Stomach (tissue), 9 donors: ENCODE measurements around the gene SPATA31E1. TPM values are rescaled to one million over a fixed set of nuclear protein-coding genes. Genes with fewer than 3 reads are reported as not detected.
"Not testable (repeated sequence)": the region's sequence is repeated elsewhere in the genome, so short reads cannot be mapped to it uniquely, and the experiment has no call there.

Experiments
- DNase-seq, 2 donors: peaks; one replicate each; pipeline versions ENCODE4 v3.0.0 to v3.0.0-alpha.2; 2013 to 2019
- H3K27ac ChIP-seq, 5 donors: fragments of 200-600 bp in 4 of 5; sonication (generic) in 4 of 5; one replicate each; pipeline ENCODE4 v1.5.1; 2013 to 2019; ENCODE audit warnings: mild to moderate bottlenecking in 1 of 5, moderate library complexity in 1 of 5
- H3K27me3 ChIP-seq, 3 donors: fragments of 200-600 bp; sonication (generic); one replicate each; pipeline ENCODE4 v1.5.1; 2017 to 2019; ENCODE audit warnings: mixed run types in 1 of 3
- H3K36me3 ChIP-seq, 4 donors: fragments of 200-600 bp; sonication (generic); 1 replicate in 3 of 4; 2 replicates in 1 of 4; pipeline ENCODE4 v1.5.1; 2016 to 2019
- H3K4me1 ChIP-seq, 4 donors: fragments of 200-600 bp; sonication (generic); one replicate each; pipeline ENCODE4 v1.5.1; 2016 to 2019
- H3K4me3 ChIP-seq, 4 donors: fragments of 200-600 bp; sonication (generic) in 3 of 4; one replicate each; pipeline ENCODE4 v1.5.1; 2016 to 2019; ENCODE audit warnings: mild to moderate bottlenecking in 1 of 4
- H3K9me3 ChIP-seq, 4 donors: fragments of 200-600 bp; sonication (generic); one replicate each; pipeline ENCODE4 v1.5.1; 2016 to 2019
- EP300 ChIP-seq: sonication (generic); formaldehyde crosslinking; IDR thresholded peaks from one replicate; pipeline ENCODE4 v1.6.1; 2017; ENCODE audit warnings: antibody characterized with exemption
- POLR2A ChIP-seq, 4 donors: fragments of 450-650 bp; IDR thresholded peaks; one replicate each; pipeline ENCODE4 v1.6.1; 2016; ENCODE audit warnings: antibody characterized with exemption in 4 of 4, control low read depth in 2 of 4, mild to moderate bottlenecking in 1 of 4, moderate library complexity in 1 of 4
- POLR2AphosphoS5 ChIP-seq, 3 donors: sonication (generic); formaldehyde crosslinking; IDR thresholded peaks; one replicate each; pipeline ENCODE4 v1.6.1; 2016; ENCODE audit warnings: antibody characterized with exemption in 3 of 3
- WGBS, 5 donors: extraction: QIAGEN DNeasy Blood & Tissue Kit in 3 of 5; methylation state at CpG; one replicate each; pipeline versions ENCODE4 v1.1.5 to v1.1.7; 2013 to 2018; 5-methylcytosine and 5-hydroxymethylcytosine counted together
- intact Hi-C: fragments of 100-400 bp; cut with DNase I; formaldehyde crosslinking; loops from one replicate; pipeline ENCODE4 v1.15.1; 2023; ENCODE audit warnings: low total_unique reads
- polyA plus RNA-seq, 3 donors: library from polyadenylated mRNA; stranded (reverse); fragments of 200-250 nt; gene quantifications; one replicate each; pipeline ENCODE4 v1.2.3, GENCODE V29; 2013
- total RNA-seq, 5 donors: library from RNA; depleted of rRNA; stranded (reverse); fragments of >200 nt; gene quantifications; one replicate each; pipeline versions ENCODE4 v1.1.0 to v1.2.3, GENCODE V29; 2014 to 2016
- TF ChIP-seq, protein P1 (sequence below), 7 experiments: fragments of 450-650 bp in 4 of 7; fragments of 200-600 bp in 3 of 7; sonication (generic) in 3 of 7; IDR thresholded peaks; one replicate each; pipeline ENCODE4 v1.5.1; 2016 to 2019; ENCODE audit warnings: antibody characterized with exemption in 7 of 7, control low read depth in 2 of 7, mild to moderate bottlenecking in 1 of 7
- donor health status: healthy with polysubstance abuse.
- donor health status: Bipolar disorder and iron deficiency.
- donor health status: healthy.

Gene SPATA31E1
- total and polyA plus RNA-seq, 8 donors: not detected

GRCh38 chr9:87850391-87850790 lies 32.3 kb upstream of the SPATA31E1 start:
- WGBS, 5 donors: 56 to 76% (median 69%) methylated on average over 4 of the region's 4 CpGs

DNA sequence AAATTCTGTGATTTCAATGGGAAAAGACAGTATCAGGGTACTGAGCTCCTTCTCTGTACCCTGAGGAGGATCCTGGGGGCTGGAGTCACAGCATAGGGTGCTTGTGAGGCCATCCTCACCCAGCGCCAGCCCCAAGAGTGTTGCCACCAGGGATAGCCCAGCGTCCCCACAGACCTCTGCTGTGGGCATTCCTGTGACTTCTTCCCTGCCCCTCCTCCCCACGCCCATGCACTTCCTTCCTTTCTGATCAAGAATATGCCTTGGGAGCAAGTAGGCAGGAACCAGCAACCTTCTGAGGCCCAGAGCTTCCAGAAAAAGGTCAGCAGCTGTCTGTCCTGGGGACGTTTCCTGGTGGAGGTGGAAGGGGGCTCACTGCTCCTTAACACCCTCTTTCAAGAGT lies 31.5 kb upstream of the SPATA31E1 start:
- DNase-seq, H3K36me3 ChIP-seq, H3K27me3 ChIP-seq, H3K4me1 ChIP-seq, H3K27ac ChIP-seq, intact Hi-C loops, H3K9me3 ChIP-seq, H3K4me3 ChIP-seq: not testable (repeated sequence)
- WGBS, 5 donors: 82 to 88% (median 85%) methylated on average over 4 of the region's 4 CpGs

More at GRCh38 chr9:87850391-87850790, 32.3 kb upstream of the SPATA31E1 start:
- Histone ChIP-seq H3K9me3 (no peaks in the 10 kb centered on the region), H3K27ac (no peak overlapping the region), H3K4me3 (no peak overlapping the region), H3K36me3 (no peaks in the 10 kb centered on the region), H3K27me3 (no peaks in the 10 kb centered on the region), H3K4me1 (no peaks in the 10 kb centered on the region)
- DNase-seq: no peak
- intact Hi-C loops: no loop called here
- TF ChIP-seq POLR2A (IDR thresholded peaks at IDR 0.05) (no peak), EP300 (no peak), POLR2AphosphoS5 (IDR thresholded peaks at IDR 0.05) (no peak)
- TF ChIP-seq, protein P1, sequence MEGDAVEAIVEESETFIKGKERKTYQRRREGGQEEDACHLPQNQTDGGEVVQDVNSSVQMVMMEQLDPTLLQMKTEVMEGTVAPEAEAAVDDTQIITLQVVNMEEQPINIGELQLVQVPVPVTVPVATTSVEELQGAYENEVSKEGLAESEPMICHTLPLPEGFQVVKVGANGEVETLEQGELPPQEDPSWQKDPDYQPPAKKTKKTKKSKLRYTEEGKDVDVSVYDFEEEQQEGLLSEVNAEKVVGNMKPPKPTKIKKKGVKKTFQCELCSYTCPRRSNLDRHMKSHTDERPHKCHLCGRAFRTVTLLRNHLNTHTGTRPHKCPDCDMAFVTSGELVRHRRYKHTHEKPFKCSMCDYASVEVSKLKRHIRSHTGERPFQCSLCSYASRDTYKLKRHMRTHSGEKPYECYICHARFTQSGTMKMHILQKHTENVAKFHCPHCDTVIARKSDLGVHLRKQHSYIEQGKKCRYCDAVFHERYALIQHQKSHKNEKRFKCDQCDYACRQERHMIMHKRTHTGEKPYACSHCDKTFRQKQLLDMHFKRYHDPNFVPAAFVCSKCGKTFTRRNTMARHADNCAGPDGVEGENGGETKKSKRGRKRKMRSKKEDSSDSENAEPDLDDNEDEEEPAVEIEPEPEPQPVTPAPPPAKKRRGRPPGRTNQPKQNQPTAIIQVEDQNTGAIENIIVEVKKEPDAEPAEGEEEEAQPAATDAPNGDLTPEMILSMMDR (IDR thresholded peaks at IDR 0.05): no peak

DNA sequence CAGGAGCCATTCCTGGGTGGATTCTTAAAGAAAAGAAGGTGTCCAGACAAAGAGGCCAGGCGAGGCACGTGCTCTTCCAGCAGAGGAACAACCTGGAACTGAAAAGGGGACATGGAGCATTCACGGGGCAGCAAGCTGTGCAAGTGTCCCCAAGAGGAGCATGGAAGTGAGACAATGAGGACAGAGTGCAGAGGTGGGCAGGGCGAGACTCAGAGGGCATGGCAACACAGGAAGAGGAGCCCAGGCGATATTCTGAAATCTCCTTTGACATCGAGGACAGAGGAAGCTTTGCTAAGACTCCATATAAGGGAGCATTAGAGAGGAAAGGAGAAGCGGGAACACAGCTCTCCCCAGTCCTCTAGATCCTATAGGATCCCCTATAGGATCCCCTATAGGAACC lies 29.4 kb upstream of the SPATA31E1 start:
- H3K4me1 ChIP-seq: no peaks in the 10 kb centered on the region
- no peaks in the 10 kb centered on the region for H3K36me3 ChIP-seq
- intact Hi-C loops: no loop called here
- DNase-seq: no peak
- peaks cover 0 to 11% (median 7%) of the 10 kb centered on the region in 4 donors for H3K9me3 ChIP-seq
- H3K27ac ChIP-seq: no peak overlapping the region
- no peaks in the 10 kb centered on the region for H3K27me3 ChIP-seq
- TF ChIP-seq EP300: no peak
- TF ChIP-seq POLR2AphosphoS5 (IDR thresholded peaks at IDR 0.05): no peak
- no peak for TF ChIP-seq POLR2A (IDR thresholded peaks at IDR 0.05)
- TF ChIP-seq, protein P1 (IDR thresholded peaks at IDR 0.05): no peak
- 83 to 90% (median 88%) methylated on average over 7 of the region's 7 CpGs for WGBS, 5 donors
- no peak overlapping the region for H3K4me3 ChIP-seq

DNA sequence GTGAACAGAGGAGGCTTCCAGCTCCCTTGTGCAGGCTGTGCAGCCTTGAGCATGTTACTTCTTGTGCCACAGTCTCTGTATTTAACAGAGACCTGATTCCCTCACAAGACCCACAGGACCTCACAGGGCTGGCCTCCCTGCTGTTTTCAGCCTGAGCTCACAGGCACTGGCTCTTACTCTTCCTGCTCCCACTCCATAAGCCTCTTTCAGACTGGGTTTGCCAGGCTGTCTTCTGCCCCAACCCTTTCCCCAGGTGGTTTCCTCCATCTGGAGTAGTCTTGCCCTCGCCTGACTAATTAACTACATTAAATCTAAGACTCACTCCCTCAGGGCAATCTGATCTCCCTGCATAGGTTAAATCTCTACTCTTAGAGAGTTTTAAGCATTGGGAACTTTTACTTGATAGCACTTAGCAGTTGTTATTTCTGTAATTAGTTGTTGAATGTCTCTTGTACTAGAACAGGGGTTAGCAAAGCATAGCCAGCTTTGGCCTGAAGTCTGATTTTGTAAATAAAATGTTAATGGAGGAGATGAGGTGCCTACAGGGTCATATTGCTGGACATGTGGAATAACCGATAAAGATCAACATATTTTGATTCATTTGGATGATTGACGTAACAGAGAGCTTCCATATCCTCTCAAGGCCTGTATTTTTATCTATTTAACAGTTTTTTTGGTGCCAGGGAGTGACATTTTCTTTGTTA lies 28.6 kb upstream of the SPATA31E1 start:
- intact Hi-C loops: no loop called here
- no peaks in the 10 kb centered on the region for H3K4me1 ChIP-seq
- WGBS, 5 donors: 86 to 91% (median 89%) methylated on average over 3 of the region's 3 CpGs
- H3K36me3 ChIP-seq: no peaks in the 10 kb centered on the region
- no peak for DNase-seq
- H3K27me3 ChIP-seq: no peaks in the 10 kb centered on the region
- H3K27ac ChIP-seq: no peak overlapping the region
- H3K4me3 ChIP-seq: no peak overlapping the region
- peaks cover 0 to 12% (median 7%) of the 10 kb centered on the region in 4 donors for H3K9me3 ChIP-seq
- TF ChIP-seq POLR2AphosphoS5 (IDR thresholded peaks at IDR 0.05) (no peak), EP300 (no peak), POLR2A (IDR thresholded peaks at IDR 0.05) (no peak)
- TF ChIP-seq, protein P1 (IDR thresholded peaks at IDR 0.05): no peak

- H3K36me3 ChIP-seq: no peaks in the 10 kb centered on the region
- H3K9me3 ChIP-seq: peaks cover 0 to 12% (median 7%) of the 10 kb centered on the region in 4 donors
- intact Hi-C loops: no loop called here
- TF ChIP-seq POLR2A (IDR thresholded peaks at IDR 0.05) (no peak), POLR2AphosphoS5 (IDR thresholded peaks at IDR 0.05) (no peak), EP300 (no peak)
- TF ChIP-seq, protein P1 (IDR thresholded peaks at IDR 0.05): no peak
- no peak for DNase-seq
- 53 to 78% (median 71%) methylated on average over 5 of the region's 5 CpGs for WGBS, 5 donors
- H3K4me1 ChIP-seq: no peaks in the 10 kb centered on the region
- no peak overlapping the region for H3K4me3 ChIP-seq
- no peaks in the 10 kb centered on the region for H3K27me3 ChIP-seq
- no peak overlapping the region for H3K27ac ChIP-seq
These were observed 28.1 kb upstream of the SPATA31E1 start for GRCh38 chr9:87854580-87854955.
